HepG2 (cell line): ENCODE results near the gene MXRA7. TPM values are rescaled to one million over a fixed set of nuclear protein-coding genes. Genes with fewer than 3 reads are reported as not detected.

Experiments used
- ATAC-seq: fragments of 200-7000 bp; cut with Tn5 transposase; 3 replicates; pipeline ENCODE4 v1.9.1; 2020; ENCODE audit warnings: mild to moderate bottlenecking, moderate library complexity
- BruUV-seq: library from RNA; stranded (reverse); fragments of 400-500 nt; replicated peaks from 2 replicates; lab custom pipeline; 2021; lab: Mats Ljungman, UMichigan
- CTCF ChIA-PET: fragments of 300-600 bp; formaldehyde crosslinking; extraction: SDS; loops from one replicate; lab custom pipeline; 2021; ENCODE audit warnings: low total read pairs, inconsistent platforms, low intra/inter-chr PET ratio; lab: Yijun Ruan, JAX
- POLR2A ChIA-PET: fragments of 350-600 bp; sonication (Branson Sonifier 250); formaldehyde crosslinking; loops from one replicate; lab custom pipeline; 2020; ENCODE audit warnings: antibody characterized with exemption, inconsistent platforms; lab: Yijun Ruan, JAX
- DNase-seq: peaks from one replicate; pipeline ENCODE4 v3.0.0-alpha.2; 2015; ENCODE audit warnings: low spot score
- FAIRE-seq: peaks from 3 replicates; lab custom pipeline; 2011; peaks lifted over from hg19 to GRCh38; lab: Jason Lieb, UNC
- H2AFZ ChIP-seq: one replicate; pipeline ENCODE4 v1.6.1; 2011; ENCODE audit warnings: low read length, inconsistent platforms
- H3K27ac ChIP-seq: fragments of 300-600 bp; 3 replicates; pipeline ENCODE4 v1.8.0; 2011; ENCODE audit warnings: mixed run types, mild to moderate bottlenecking, mixed read lengths, low read length, inconsistent platforms; ENCODE audit not compliant: insufficient read depth; ENCODE audit errors: extremely low read length
- H3K27me3 ChIP-seq, 2 experiments: fragments of 200-600 bp in 1 of 2; 2 replicates in 1 of 2; 3 replicates in 1 of 2; pipeline versions ENCODE4 v1.6.0 to v1.8.0; 2011; ENCODE audit warnings: low read length in 2 of 2, mild to moderate bottlenecking in 2 of 2, moderate library complexity in 2 of 2, inconsistent platforms in 1 of 2; ENCODE audit not compliant: insufficient read depth in 2 of 2, control insufficient read depth in 1 of 2
- H3K36me3 ChIP-seq, 2 experiments: fragments of 200-600 bp in 1 of 2; replicated peaks in 1 of 2; 2 replicates in 1 of 2; 3 replicates in 1 of 2; pipeline versions ENCODE4 v1.5.1 to v1.8.0; 2011; ENCODE audit warnings: low read length in 2 of 2, inconsistent platforms in 1 of 2; ENCODE audit not compliant: insufficient read depth in 2 of 2, control insufficient read depth in 1 of 2
- H3K4me1 ChIP-seq: 2 replicates; pipeline ENCODE4 v1.5.1; 2012; ENCODE audit warnings: low read length, inconsistent platforms; ENCODE audit not compliant: insufficient read depth
- H3K4me2 ChIP-seq: 2 replicates; pipeline ENCODE4 v1.6.0; 2011; ENCODE audit warnings: low read depth, low read length, inconsistent platforms
- H3K4me3 ChIP-seq, 3 experiments: fragments of 200-600 bp in 1 of 3; sonication (generic), shearing (Covaris generic) in 1 of 3; replicated peaks in 1 of 3; 2 replicates each; pipeline ENCODE4 v1.5.1; 2011 to 2016; ENCODE audit warnings: low read length in 3 of 3, inconsistent platforms in 2 of 3, low read depth in 2 of 3, mild to moderate bottlenecking in 2 of 3, control low read depth in 1 of 3, mixed read lengths in 1 of 3; ENCODE audit not compliant: insufficient read depth in 1 of 3
- H3K79me2 ChIP-seq: one replicate; pipeline ENCODE4 v1.6.1; 2011; ENCODE audit warnings: low read length, inconsistent platforms; ENCODE audit not compliant: insufficient read depth
- H3K9ac ChIP-seq: 2 replicates; pipeline ENCODE4 v1.6.0; 2011; ENCODE audit warnings: mild to moderate bottlenecking, low read depth, low read length, inconsistent platforms; ENCODE audit not compliant: insufficient read depth
- H3K9me3 ChIP-seq: 2 replicates; pipeline ENCODE4 v1.5.1; 2012; ENCODE audit warnings: mild to moderate bottlenecking, low read length
- H4K20me1 ChIP-seq: 2 replicates; pipeline ENCODE4 v1.6.0; 2011; ENCODE audit warnings: inconsistent platforms, mild to moderate bottlenecking, low read length, moderate library complexity; ENCODE audit not compliant: insufficient read depth
- CREM ChIP-seq, 2 experiments: sonication (generic) in 1 of 2; formaldehyde crosslinking in 1 of 2; IDR thresholded peaks; 2 replicates each; pipeline versions ENCODE4 v1.4.0 to v1.6.1; 2016 to 2020; ENCODE audit warnings: antibody characterized with exemption in 1 of 2, mild to moderate bottlenecking in 1 of 2, missing genetic modification reagents in 1 of 2
- EP300 ChIP-seq, 3 experiments: sonication (generic) in 1 of 3; formaldehyde crosslinking in 1 of 3; IDR thresholded peaks; 2 replicates each; pipeline versions ENCODE4 v1.5.1 to v1.6.1; 2011 to 2020; ENCODE audit warnings: low read depth in 2 of 3, low read length in 2 of 3, borderline replicate concordance in 1 of 3, improper control_type of control experiment in 1 of 3, mild to moderate bottlenecking in 1 of 3, missing genetic modification reagents in 1 of 3, moderate library complexity in 1 of 3
- FOXA1 ChIP-seq, 2 experiments: fragments of 450-650 bp in 1 of 2; sonication (generic) in 1 of 2; formaldehyde crosslinking in 1 of 2; IDR thresholded peaks; 2 replicates each; pipeline versions ENCODE4 v1.4.0 to v1.6.1; 2016 to 2020; ENCODE audit warnings: missing genetic modification reagents in 1 of 2
- FOXA3 ChIP-seq: IDR thresholded peaks from 2 replicates; pipeline ENCODE4 v1.6.1; 2016; ENCODE audit warnings: missing genetic modification reagents, missing compliant biosample characterization
- GATAD2A ChIP-seq: IDR thresholded peaks from 2 replicates; pipeline ENCODE4 v1.6.1; 2016
- MIXL1 ChIP-seq: IDR thresholded peaks from 2 replicates; pipeline ENCODE4 v1.6.1; 2016
- NCOA2 ChIP-seq: sonication (generic); formaldehyde crosslinking; IDR thresholded peaks from 2 replicates; pipeline ENCODE4 v1.8.0; 2022; ENCODE audit warnings: inconsistent platforms
- NR2C2 ChIP-seq: sonication (generic); formaldehyde crosslinking; IDR thresholded peaks from 2 replicates; pipeline ENCODE4 v1.4.0; 2020; ENCODE audit warnings: missing genetic modification reagents, mild to moderate bottlenecking, moderate library complexity, borderline replicate concordance
- SOX13 ChIP-seq, 3 experiments: fragments of 450-650 bp in 1 of 3; sonication (generic) in 1 of 3; formaldehyde crosslinking in 1 of 3; IDR thresholded peaks in 2 of 3; conservative IDR thresholded peaks in 1 of 3; 2 replicates each; pipeline versions ENCODE4 v1.5.0 to v1.6.1; 2016 to 2020; ENCODE audit warnings: antibody characterized with exemption in 1 of 3, mild to moderate bottlenecking in 1 of 3, missing compliant biosample characterization in 1 of 3, missing genetic modification reagents in 1 of 3, moderate library complexity in 1 of 3
- ZFP37 ChIP-seq: sonication (generic); formaldehyde crosslinking; IDR thresholded peaks from 2 replicates; pipeline ENCODE4 v1.4.0; 2020; ENCODE audit warnings: missing genetic modification reagents, borderline replicate concordance
- ZNF331 ChIP-seq: sonication (generic); formaldehyde crosslinking; IDR thresholded peaks from 2 replicates; pipeline ENCODE4 v1.4.0; 2020; ENCODE audit warnings: missing genetic modification reagents
- ZNF572 ChIP-seq: sonication (generic); formaldehyde crosslinking; IDR thresholded peaks from 2 replicates; pipeline ENCODE4 v1.5.1; 2020; ENCODE audit warnings: mild to moderate bottlenecking, missing genetic modification reagents
- WGBS: methylation state at CpG from one replicate; pipeline ENCODE4 v1.1.6; 2017; ENCODE audit warnings: low lambda C conversion rate; 5-methylcytosine and 5-hydroxymethylcytosine counted together
- in situ Hi-C: cut with HindIII; loops from 2 replicates; pipeline ENCODE4 v1.10.0; 2017; ENCODE audit warnings: low pct_unique_long_range_greater_than_20kb; ENCODE audit not compliant: extremely low pct_ligation_motif_present
- intact Hi-C: fragments of 100-400 bp; cut with micrococcal nuclease; formaldehyde crosslinking; loops from one replicate; pipeline ENCODE4 v1.10.0; 2022; ENCODE audit not compliant: unreplicated experiment
- polyA plus RNA-seq, 8 experiments: library from polyadenylated mRNA; depleted of rRNA in 3 of 8; stranded (reverse) in 7 of 8; unstranded in 1 of 8; fragments of >200 nt; fragmentation: Illumina TruSeq in 4 of 8; extraction: Trizol in 4 of 8; gene quantifications; 2 replicates each; pipeline versions ENCODE4 v1.2.1 to v1.2.3, GENCODE V29; 2011 to 2016; ENCODE audit warnings: low read depth in 4 of 8, missing spikeins in 1 of 8, mixed read lengths in 1 of 8; ENCODE audit not compliant: insufficient read depth in 1 of 8
- total RNA-seq, 5 experiments: library from RNA; depleted of rRNA; stranded (reverse); fragments of >200 nt; fragmentation: Illumina TruSeq; extraction: Trizol; gene quantifications; 2 replicates each; pipeline ENCODE4 v1.2.3, GENCODE V29; 2016; ENCODE audit warnings: low read depth in 1 of 5
- TF ChIP-seq, protein P1 (sequence below): IDR thresholded peaks from 2 replicates; pipeline ENCODE4 v1.6.1; 2016; ENCODE audit warnings: mild to moderate bottlenecking
- TF ChIP-seq, protein P2 (sequence below): IDR thresholded peaks from 2 replicates; pipeline ENCODE4 v1.4.0; 2020; ENCODE audit warnings: mild to moderate bottlenecking, missing genetic modification reagents
- TF ChIP-seq, protein P3 (sequence below): sonication (generic); formaldehyde crosslinking; IDR thresholded peaks from 2 replicates; pipeline ENCODE4 v1.4.0; 2020; ENCODE audit warnings: missing genetic modification reagents

The MXRA7 gene
- total and polyA plus RNA-seq, 2 of the 13 experiments (the other 11 are each of a cell fraction or from before 2014, with no cell fraction given) = 44.8 to 112 TPM

- TF ChIP-seq ZNF572 (CRISPR knock-in tag) (no peak), NR2C2 (CRISPR knock-in tag) (no peak)
Observed at GRCh38 chr17:76642032-76642561, 68.7 kb downstream of the MXRA7 start (continued).

GRCh38 chr17:76641501-76641900 is 69.3 kb downstream of the MXRA7 start:
- Histone ChIP-seq H3K36me3 (no peaks in the 10 kb centered on the region), H3K4me1 (peaks cover 52% of the 10 kb centered on the region), H3K79me2 (no peaks in the 10 kb centered on the region), H3K4me2 (peak overlapping the region; percentile 16; the same call in 1 of the 2 replicates), H3K9ac (no peak overlapping the region), H3K9me3 (no peaks in the 10 kb centered on the region), H4K20me1 (no peaks in the 10 kb centered on the region), H3K27me3 (no peaks in the 10 kb centered on the region), H3K4me3 (no peak overlapping the region), H3K27ac (no peak overlapping the region), H2AFZ (no peak overlapping the region)
- POLR2A ChIA-PET = interaction anchor here (0.8 kb wide), 1 partner anchor 84 kb away, joined by 3 read pairs; no protein-coding TSS in a partner anchor
- DNase-seq (peak; percentile 71), ATAC-seq (no peak), FAIRE-seq (no peak)
- in situ Hi-C loops (no loop called here), intact Hi-C loops (no loop called here)
- no TSS peak for BruUV-seq
- CTCF ChIA-PET = no interaction called here
- 9% methylated on average over 3 of the region's 3 CpGs for WGBS
- TF ChIP-seq ZFP37 (CRISPR knock-in tag) (no peak), ZNF331 (peak; percentile 60; the same call in 1 of the 2 replicates), NCOA2 (CRISPR knock-in tag) (peak; percentile 80), EP300 (IDR thresholded peaks at IDR 0.05; ENCODE audit: low read depth in 2 of 2, low read length in 2 of 2) (peak in 1 of 2 experiments; percentile 78; a peak in 2 of 4 replicates), EP300 (CRISPR knock-in tag; IDR thresholded peaks at IDR 0.05; ENCODE audit: borderline replicate concordance) (peak; percentile 42; the same call in 1 of the 2 replicates), SOX13 (IDR thresholded peaks at IDR 0.05) (peak; percentile 90), SOX13 (CRISPR knock-in tag; conservative IDR thresholded peaks at IDR 0.05 in 1 of 2, IDR thresholded peaks at IDR 0.05 in 1 of 2) (peak in 1 of 2 experiments; percentile 98; a peak in 2 of 4 replicates), CREM (IDR thresholded peaks at IDR 0.05) (peak; percentile 32; the same call in 1 of the 2 replicates), CREM (CRISPR knock-in tag; IDR thresholded peaks at IDR 0.05) (no peak), FOXA3 (CRISPR knock-in tag) (peak; percentile 78), MIXL1 (CRISPR knock-in tag) (no peak), GATAD2A (CRISPR knock-in tag) (peak; percentile 93), FOXA1 (IDR thresholded peaks at IDR 0.05) (no peak), FOXA1 (CRISPR knock-in tag; IDR thresholded peaks at IDR 0.05) (peak; percentile 79)
- TF ChIP-seq, protein P1, sequence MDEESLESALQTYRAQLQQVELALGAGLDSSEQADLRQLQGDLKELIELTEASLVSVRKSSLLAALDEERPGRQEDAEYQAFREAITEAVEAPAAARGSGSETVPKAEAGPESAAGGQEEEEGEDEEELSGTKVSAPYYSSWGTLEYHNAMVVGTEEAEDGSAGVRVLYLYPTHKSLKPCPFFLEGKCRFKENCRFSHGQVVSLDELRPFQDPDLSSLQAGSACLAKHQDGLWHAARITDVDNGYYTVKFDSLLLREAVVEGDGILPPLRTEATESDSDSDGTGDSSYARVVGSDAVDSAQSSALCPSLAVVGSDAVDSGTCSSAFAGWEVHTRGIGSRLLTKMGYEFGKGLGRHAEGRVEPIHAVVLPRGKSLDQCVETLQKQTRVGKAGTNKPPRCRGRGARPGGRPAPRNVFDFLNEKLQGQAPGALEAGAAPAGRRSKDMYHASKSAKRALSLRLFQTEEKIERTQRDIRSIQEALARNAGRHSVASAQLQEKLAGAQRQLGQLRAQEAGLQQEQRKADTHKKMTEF = peak; percentile 25; the same call in 1 of the 2 replicates
- TF ChIP-seq, protein P2, sequence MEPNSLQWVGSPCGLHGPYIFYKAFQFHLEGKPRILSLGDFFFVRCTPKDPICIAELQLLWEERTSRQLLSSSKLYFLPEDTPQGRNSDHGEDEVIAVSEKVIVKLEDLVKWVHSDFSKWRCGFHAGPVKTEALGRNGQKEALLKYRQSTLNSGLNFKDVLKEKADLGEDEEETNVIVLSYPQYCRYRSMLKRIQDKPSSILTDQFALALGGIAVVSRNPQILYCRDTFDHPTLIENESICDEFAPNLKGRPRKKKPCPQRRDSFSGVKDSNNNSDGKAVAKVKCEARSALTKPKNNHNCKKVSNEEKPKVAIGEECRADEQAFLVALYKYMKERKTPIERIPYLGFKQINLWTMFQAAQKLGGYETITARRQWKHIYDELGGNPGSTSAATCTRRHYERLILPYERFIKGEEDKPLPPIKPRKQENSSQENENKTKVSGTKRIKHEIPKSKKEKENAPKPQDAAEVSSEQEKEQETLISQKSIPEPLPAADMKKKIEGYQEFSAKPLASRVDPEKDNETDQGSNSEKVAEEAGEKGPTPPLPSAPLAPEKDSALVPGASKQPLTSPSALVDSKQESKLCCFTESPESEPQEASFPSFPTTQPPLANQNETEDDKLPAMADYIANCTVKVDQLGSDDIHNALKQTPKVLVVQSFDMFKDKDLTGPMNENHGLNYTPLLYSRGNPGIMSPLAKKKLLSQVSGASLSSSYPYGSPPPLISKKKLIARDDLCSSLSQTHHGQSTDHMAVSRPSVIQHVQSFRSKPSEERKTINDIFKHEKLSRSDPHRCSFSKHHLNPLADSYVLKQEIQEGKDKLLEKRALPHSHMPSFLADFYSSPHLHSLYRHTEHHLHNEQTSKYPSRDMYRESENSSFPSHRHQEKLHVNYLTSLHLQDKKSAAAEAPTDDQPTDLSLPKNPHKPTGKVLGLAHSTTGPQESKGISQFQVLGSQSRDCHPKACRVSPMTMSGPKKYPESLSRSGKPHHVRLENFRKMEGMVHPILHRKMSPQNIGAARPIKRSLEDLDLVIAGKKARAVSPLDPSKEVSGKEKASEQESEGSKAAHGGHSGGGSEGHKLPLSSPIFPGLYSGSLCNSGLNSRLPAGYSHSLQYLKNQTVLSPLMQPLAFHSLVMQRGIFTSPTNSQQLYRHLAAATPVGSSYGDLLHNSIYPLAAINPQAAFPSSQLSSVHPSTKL = peak; percentile 85
- TF ChIP-seq, protein P3, sequence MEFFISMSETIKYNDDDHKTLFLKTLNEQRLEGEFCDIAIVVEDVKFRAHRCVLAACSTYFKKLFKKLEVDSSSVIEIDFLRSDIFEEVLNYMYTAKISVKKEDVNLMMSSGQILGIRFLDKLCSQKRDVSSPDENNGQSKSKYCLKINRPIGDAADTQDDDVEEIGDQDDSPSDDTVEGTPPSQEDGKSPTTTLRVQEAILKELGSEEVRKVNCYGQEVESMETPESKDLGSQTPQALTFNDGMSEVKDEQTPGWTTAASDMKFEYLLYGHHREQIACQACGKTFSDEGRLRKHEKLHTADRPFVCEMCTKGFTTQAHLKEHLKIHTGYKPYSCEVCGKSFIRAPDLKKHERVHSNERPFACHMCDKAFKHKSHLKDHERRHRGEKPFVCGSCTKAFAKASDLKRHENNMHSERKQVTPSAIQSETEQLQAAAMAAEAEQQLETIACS (CRISPR knock-in tag) = no peak
